Smooth muscle cell (in vitro differentiated cells): ENCODE results near the gene RNF112. TPM values are rescaled to one million over a fixed set of nuclear protein-coding genes. Genes with fewer than 3 reads are reported as not detected.

Experiments used
- DNase-seq: peaks from one replicate; lab custom pipeline; 2025; ENCODE audit not compliant: unreplicated experiment; lab: John Stamatoyannopoulos, UW
- H2AFZ ChIP-seq: fragments of 200-600 bp; sonication (generic); 2 replicates; pipeline ENCODE4 v1.6.0; 2016; ENCODE audit warnings: antibody characterized with exemption, low read depth, mild to moderate bottlenecking
- H3F3A ChIP-seq: fragments of 200-600 bp; sonication (generic); 2 replicates; pipeline ENCODE4 v1.6.0; 2017; ENCODE audit warnings: antibody characterized with exemption, low read depth
- H3K27ac ChIP-seq: fragments of 200-600 bp; sonication (generic); 2 replicates; pipeline ENCODE4 v1.5.1; 2016; ENCODE audit warnings: low read depth, mild to moderate bottlenecking
- H3K27me3 ChIP-seq: fragments of 200-600 bp; sonication (generic); 2 replicates; pipeline ENCODE4 v1.6.1; 2016; ENCODE audit warnings: low read depth, mild to moderate bottlenecking
- H3K36me3 ChIP-seq: fragments of 200-600 bp; sonication (generic); 2 replicates; pipeline ENCODE4 v1.5.1; 2016; ENCODE audit warnings: low read depth
- H3K4me1 ChIP-seq: fragments of 200-600 bp; sonication (generic); 2 replicates; pipeline ENCODE4 v1.5.1; 2016; ENCODE audit warnings: low read depth
- H3K4me2 ChIP-seq: fragments of 200-600 bp; sonication (generic); 2 replicates; pipeline ENCODE4 v1.6.0; 2016; ENCODE audit warnings: mild to moderate bottlenecking
- H3K4me3 ChIP-seq: fragments of 200-600 bp; sonication (generic); 2 replicates; pipeline ENCODE4 v1.5.1; 2016; ENCODE audit warnings: mild to moderate bottlenecking
- H3K79me2 ChIP-seq: fragments of 200-600 bp; sonication (generic); 2 replicates; pipeline ENCODE4 v1.6.0; 2016; ENCODE audit warnings: low read depth, mild to moderate bottlenecking
- H3K9ac ChIP-seq: fragments of 200-600 bp; sonication (generic); 2 replicates; pipeline ENCODE4 v1.6.0; 2016; ENCODE audit warnings: low read depth
- H3K9me3 ChIP-seq: fragments of 200-600 bp; sonication (generic); replicated peaks from 2 replicates; pipeline ENCODE4 v1.5.1; 2016; ENCODE audit warnings: low read depth
- H4K20me1 ChIP-seq: fragments of 200-600 bp; sonication (generic); 2 replicates; pipeline ENCODE4 v1.6.0; 2016; ENCODE audit warnings: low read depth
- WGBS: methylation state at CpG from one replicate; pipeline ENCODE4 v1.1.7; 2016; ENCODE audit warnings: low lambda C conversion rate; 5-methylcytosine and 5-hydroxymethylcytosine counted together
- polyA plus RNA-seq: library from polyadenylated mRNA; unstranded; fragments of >200 nt; fragmentation: Nextera tagmentation; extraction: Ambion mirVana; gene quantifications from 2 replicates; pipeline ENCODE4 v1.2.1, GENCODE V29; 2016
- total RNA-seq: library from RNA; depleted of rRNA; stranded (reverse); fragments of >200 nt; gene quantifications from 2 replicates; pipeline ENCODE4 v1.2.3, GENCODE V29; 2014
- TF ChIP-seq, protein P1 (sequence below): fragments of 200-600 bp; sonication (generic); IDR thresholded peaks from 2 replicates; pipeline ENCODE4 v1.5.1; 2017; ENCODE audit warnings: borderline replicate concordance, mild to moderate bottlenecking, antibody characterized with exemption; ENCODE audit not compliant: insufficient read depth, poor library complexity, severe bottlenecking

Gene RNF112
- total and polyA plus RNA-seq, 2 experiments from 2014 or later, result 4.6 to 7.2 TPM

GRCh38 chr17:19379361-19380065, 31.5 kb upstream of the RNF112 start:
- TF ChIP-seq, protein P1, sequence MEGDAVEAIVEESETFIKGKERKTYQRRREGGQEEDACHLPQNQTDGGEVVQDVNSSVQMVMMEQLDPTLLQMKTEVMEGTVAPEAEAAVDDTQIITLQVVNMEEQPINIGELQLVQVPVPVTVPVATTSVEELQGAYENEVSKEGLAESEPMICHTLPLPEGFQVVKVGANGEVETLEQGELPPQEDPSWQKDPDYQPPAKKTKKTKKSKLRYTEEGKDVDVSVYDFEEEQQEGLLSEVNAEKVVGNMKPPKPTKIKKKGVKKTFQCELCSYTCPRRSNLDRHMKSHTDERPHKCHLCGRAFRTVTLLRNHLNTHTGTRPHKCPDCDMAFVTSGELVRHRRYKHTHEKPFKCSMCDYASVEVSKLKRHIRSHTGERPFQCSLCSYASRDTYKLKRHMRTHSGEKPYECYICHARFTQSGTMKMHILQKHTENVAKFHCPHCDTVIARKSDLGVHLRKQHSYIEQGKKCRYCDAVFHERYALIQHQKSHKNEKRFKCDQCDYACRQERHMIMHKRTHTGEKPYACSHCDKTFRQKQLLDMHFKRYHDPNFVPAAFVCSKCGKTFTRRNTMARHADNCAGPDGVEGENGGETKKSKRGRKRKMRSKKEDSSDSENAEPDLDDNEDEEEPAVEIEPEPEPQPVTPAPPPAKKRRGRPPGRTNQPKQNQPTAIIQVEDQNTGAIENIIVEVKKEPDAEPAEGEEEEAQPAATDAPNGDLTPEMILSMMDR, result no peak
- H3K4me2 ChIP-seq, result peak overlapping the region; percentile 96
- H4K20me1 ChIP-seq, result peaks cover 49% of the 10 kb centered on the region
- peaks cover 24% of the 10 kb centered on the region for H3K79me2 ChIP-seq
- DNase-seq, result no peak
- no peaks in the 10 kb centered on the region for H3K27me3 ChIP-seq
- WGBS, result 83% methylated on average over 13 of the region's 13 CpGs
- no peak overlapping the region for H2AFZ ChIP-seq
- H3K4me1 ChIP-seq, result peaks cover 9% of the 10 kb centered on the region
- peak overlapping the region; percentile 74 for H3K9ac ChIP-seq
- peaks cover 23% of the 10 kb centered on the region for H3F3A ChIP-seq
- H3K9me3 ChIP-seq, result no peaks in the 10 kb centered on the region
- no peaks in the 10 kb centered on the region for H3K36me3 ChIP-seq
- H3K4me3 ChIP-seq, result peak overlapping the region; percentile 71
- peak overlapping the region; percentile 56 for H3K27ac ChIP-seq

DNA sequence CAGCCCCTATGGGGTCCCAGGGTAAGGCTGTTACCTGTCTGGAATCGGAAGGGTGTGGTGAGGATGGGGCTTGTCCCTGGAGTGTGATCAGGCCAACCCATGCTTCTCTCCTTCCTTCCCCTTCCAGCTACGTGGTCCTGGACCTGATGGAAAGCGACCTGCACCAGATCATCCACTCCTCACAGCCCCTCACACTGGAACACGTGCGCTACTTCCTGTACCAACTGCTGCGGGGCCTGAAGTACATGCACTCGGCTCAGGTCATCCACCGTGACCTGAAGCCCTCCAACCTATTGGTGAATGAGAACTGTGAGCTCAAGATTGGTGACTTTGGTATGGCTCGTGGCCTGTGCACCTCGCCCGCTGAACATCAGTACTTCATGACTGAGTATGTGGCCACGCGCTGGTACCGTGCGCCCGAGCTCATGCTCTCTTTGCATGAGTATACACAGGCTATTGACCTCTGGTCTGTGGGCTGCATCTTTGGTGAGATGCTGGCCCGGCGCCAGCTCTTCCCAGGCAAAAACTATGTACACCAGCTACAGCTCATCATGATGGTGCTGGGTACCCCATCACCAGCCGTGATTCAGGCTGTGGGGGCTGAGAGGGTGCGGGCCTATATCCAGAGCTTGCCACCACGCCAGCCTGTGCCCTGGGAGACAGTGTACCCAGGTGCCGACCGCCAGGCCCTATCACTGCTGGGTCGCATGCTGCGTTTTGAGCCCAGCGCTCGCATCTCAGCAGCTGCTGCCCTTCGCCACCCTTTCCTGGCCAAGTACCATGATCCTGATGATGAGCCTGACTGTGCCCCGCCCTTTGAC, 30.3 kb upstream of the RNF112 start:
- peaks cover 56% of the 10 kb centered on the region for H4K20me1 ChIP-seq
- H3K4me1 ChIP-seq, result peaks cover 11% of the 10 kb centered on the region
- TF ChIP-seq, protein P1, result no peak
- no peak overlapping the region for H2AFZ ChIP-seq
- H3K4me2 ChIP-seq, result no peak overlapping the region
- H3K27me3 ChIP-seq, result no peaks in the 10 kb centered on the region
- H3K9ac ChIP-seq, result no peak overlapping the region
- DNase-seq, result no peak
- H3K4me3 ChIP-seq, result no peak overlapping the region
- no peak overlapping the region for H3K27ac ChIP-seq
- 95% methylated on average over 27 of the region's 29 CpGs for WGBS
- H3F3A ChIP-seq, result peaks cover 27% of the 10 kb centered on the region
- peaks cover 24% of the 10 kb centered on the region for H3K79me2 ChIP-seq
- H3K36me3 ChIP-seq, result no peaks in the 10 kb centered on the region
- no peaks in the 10 kb centered on the region for H3K9me3 ChIP-seq

DNA sequence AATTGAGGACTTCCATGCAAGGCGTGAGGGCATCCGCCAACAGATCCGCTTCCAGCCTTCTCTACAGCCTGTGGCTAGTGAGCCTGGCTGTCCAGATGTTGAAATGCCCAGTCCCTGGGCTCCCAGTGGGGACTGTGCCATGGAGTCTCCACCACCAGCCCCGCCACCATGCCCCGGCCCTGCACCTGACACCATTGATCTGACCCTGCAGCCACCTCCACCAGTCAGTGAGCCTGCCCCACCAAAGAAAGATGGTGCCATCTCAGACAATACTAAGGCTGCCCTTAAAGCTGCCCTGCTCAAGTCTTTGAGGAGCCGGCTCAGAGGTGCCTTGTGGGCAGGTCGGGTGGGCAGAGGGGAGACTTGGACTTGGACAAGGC, 29.7 kb upstream of the RNF112 start:
- Histone ChIP-seq H3K4me2 (no peak overlapping the region), H3K4me1 (peaks cover 11% of the 10 kb centered on the region), H4K20me1 (peaks cover 56% of the 10 kb centered on the region), H3K36me3 (no peaks in the 10 kb centered on the region), H3K4me3 (no peak overlapping the region), H3K79me2 (peaks cover 24% of the 10 kb centered on the region), H2AFZ (no peak overlapping the region), H3K9ac (no peak overlapping the region), H3K27ac (no peak overlapping the region), H3F3A (peaks cover 32% of the 10 kb centered on the region), H3K9me3 (no peaks in the 10 kb centered on the region), H3K27me3 (no peaks in the 10 kb centered on the region)
- 98% methylated on average over 7 of the region's 7 CpGs for WGBS
- TF ChIP-seq, protein P1, result no peak
- DNase-seq, result no peak
